HCT116 (cell line): Measurements from ENCODE around the gene HEY2. TPM values are rescaled to one million over a fixed set of nuclear protein-coding genes. Genes with fewer than 3 reads are reported as not detected.

ENCODE experiments used
- ATAC-seq: fragments of 200-7000 bp; cut with Tn5 transposase; 2 replicates; pipeline ENCODE4 v1.9.1; 2020; ENCODE audit warnings: mild to moderate bottlenecking, moderate library complexity
- BruUV-seq: library from RNA; stranded (reverse); fragments of 400-500 nt; replicated peaks from 2 replicates; lab custom pipeline; 2021; lab: Mats Ljungman, UMichigan
- CTCF ChIA-PET: fragments of 300-600 bp; sonication (Branson Sonifier 250); formaldehyde crosslinking; loops from one replicate; lab custom pipeline; 2021; ENCODE audit warnings: antibody characterized with exemption; lab: Charles Lee
- POLR2A ChIA-PET: fragments of 300-600, 350-600 bp; sonication (Branson Sonifier 250); formaldehyde crosslinking; loops from one replicate; lab custom pipeline; 2021; ENCODE audit warnings: antibody characterized with exemption; lab: Charles Lee
- RAD21 ChIA-PET, 2 experiments: fragments of 300-600 bp; sonication (Branson Sonifier 250); formaldehyde crosslinking; loops; one replicate each; lab custom pipeline; 2023; ENCODE audit warnings: low total read pairs in 2 of 2; ENCODE audit not compliant: uncharacterized antibody in 2 of 2, unreplicated experiment in 2 of 2, low non-redundant PET in 1 of 2; lab: Charles Lee
- DNase-seq: peaks from one replicate; pipeline ENCODE4 v3.0.0-alpha.2; 2010; ENCODE audit warnings: low read depth, low spot score
- H2AFZ ChIP-seq: fragments of 200-600 bp; shearing (Covaris generic), sonication (generic); 2 replicates; pipeline ENCODE4 v1.6.1; 2017; ENCODE audit warnings: low read depth, mixed run types, mixed read lengths, antibody characterized with exemption, low read length; ENCODE audit not compliant: poor library complexity, severe bottlenecking
- H3K27ac ChIP-seq: 2 replicates; pipeline ENCODE4 v1.5.1; 2012; ENCODE audit warnings: low read depth, low read length
- H3K27me3 ChIP-seq: fragments of 200-600 bp; sonication (generic); 2 replicates; pipeline ENCODE4 v1.6.1; 2016; ENCODE audit warnings: mixed run types, low read length, mixed read lengths; ENCODE audit not compliant: insufficient read depth
- H3K36me3 ChIP-seq, 2 experiments: fragments of 200-500 bp in 1 of 2; fragments of 200-600 bp in 1 of 2; sonication (Bioruptor generic) in 1 of 2; sonication (generic) in 1 of 2; 2 replicates each; pipeline versions ENCODE4 v1.5.1 to v1.6.1; 2014 to 2016; ENCODE audit warnings: low read length in 2 of 2, inconsistent platforms in 1 of 2, mixed read lengths in 1 of 2, mixed run types in 1 of 2; ENCODE audit not compliant: insufficient read depth in 2 of 2, control insufficient read depth in 1 of 2
- H3K4me1 ChIP-seq, 2 experiments: fragments of 200-600 bp in 1 of 2; sonication (generic) in 1 of 2; 2 replicates each; pipeline versions ENCODE4 v1.5.1 to v1.6.1; 2012 to 2017; ENCODE audit warnings: low read length in 2 of 2, inconsistent platforms in 1 of 2, mild to moderate bottlenecking in 1 of 2, mixed read lengths in 1 of 2, mixed run types in 1 of 2, moderate library complexity in 1 of 2; ENCODE audit not compliant: insufficient read depth in 2 of 2, control insufficient read depth in 1 of 2
- H3K4me2 ChIP-seq: fragments of 200-600 bp; sonication (generic); 2 replicates; pipeline ENCODE4 v1.6.1; 2017; ENCODE audit warnings: mixed run types, low read length, mixed read lengths
- H3K4me3 ChIP-seq, 2 experiments: fragments of 200-600 bp in 1 of 2; sonication (generic) in 1 of 2; replicated peaks in 1 of 2; 2 replicates each; pipeline ENCODE4 v1.5.1; 2011 to 2016; ENCODE audit warnings: low read length in 2 of 2, control low read depth in 1 of 2, low read depth in 1 of 2, mild to moderate bottlenecking in 1 of 2, mixed read lengths in 1 of 2, mixed run types in 1 of 2
- H3K79me2 ChIP-seq: fragments of 200-600 bp; sonication (generic); 2 replicates; pipeline ENCODE4 v1.6.1; 2017; ENCODE audit warnings: mild to moderate bottlenecking, mixed run types, low read length, moderate library complexity, mixed read lengths; ENCODE audit not compliant: insufficient read depth
- H3K9ac ChIP-seq: fragments of 200-600 bp; sonication (generic); 2 replicates; pipeline ENCODE4 v1.6.1; 2016; ENCODE audit warnings: low read length, mixed read lengths
- H3K9me2 ChIP-seq: fragments of 200-600 bp; sonication (generic), shearing (Covaris generic); 2 replicates; pipeline ENCODE4 v1.6.1; 2017; ENCODE audit warnings: mixed run types, mild to moderate bottlenecking, moderate library complexity; ENCODE audit not compliant: insufficient read depth
- H3K9me3 ChIP-seq, 2 experiments: fragments of 200-500 bp in 1 of 2; fragments of 200-600 bp in 1 of 2; sonication (Bioruptor generic) in 1 of 2; sonication (generic) in 1 of 2; 2 replicates each; pipeline ENCODE4 v1.6.1; 2014 to 2017; ENCODE audit warnings: low read length in 2 of 2, mixed read lengths in 2 of 2, inconsistent platforms in 1 of 2, low read depth in 1 of 2, mild to moderate bottlenecking in 1 of 2, mixed run types in 1 of 2, moderate library complexity in 1 of 2; ENCODE audit not compliant: control insufficient read depth in 1 of 2, insufficient read depth in 1 of 2
- H4K20me1 ChIP-seq: fragments of 200-600 bp; sonication (generic), shearing (Covaris generic); 2 replicates; pipeline ENCODE4 v1.6.1; 2017; ENCODE audit warnings: mixed run types, mild to moderate bottlenecking, moderate library complexity; ENCODE audit not compliant: insufficient read depth
- CBX3 ChIP-seq: IDR thresholded peaks from 2 replicates; pipeline ENCODE4 v1.6.1; 2012; ENCODE audit warnings: low read depth
- CEBPB ChIP-seq: IDR thresholded peaks from 2 replicates; pipeline ENCODE4 v1.6.1; 2012; ENCODE audit warnings: low read depth
- EGR1 ChIP-seq: IDR thresholded peaks from 2 replicates; pipeline ENCODE4 v1.6.1; 2012; ENCODE audit warnings: low read depth
- ELF1 ChIP-seq: IDR thresholded peaks from 2 replicates; pipeline ENCODE4 v1.6.1; 2012; ENCODE audit warnings: low read depth, borderline replicate concordance
- EZH2 ChIP-seq: fragments of 200-600 bp; sonication (generic); IDR thresholded peaks from 2 replicates; pipeline ENCODE4 v1.6.1; 2017; ENCODE audit warnings: antibody characterized with exemption, mixed run types
- EZH2phosphoT487 ChIP-seq: fragments of 200-600 bp; IDR thresholded peaks from 2 replicates; pipeline ENCODE4 v1.6.1; 2018; ENCODE audit warnings: antibody characterized with exemption, borderline replicate concordance
- FOSL1 ChIP-seq: IDR thresholded peaks from 2 replicates; pipeline ENCODE4 v1.6.1; 2012; ENCODE audit warnings: low read depth
- JUND ChIP-seq: IDR thresholded peaks from 2 replicates; pipeline ENCODE4 v1.6.1; 2012
- POLR2A ChIP-seq: IDR thresholded peaks from 2 replicates; pipeline ENCODE4 v1.7.0; 2011; ENCODE audit warnings: borderline replicate concordance; ENCODE audit not compliant: insufficient read depth, insufficient read length; ENCODE audit errors: extremely low read depth
- POLR2AphosphoS5 ChIP-seq: IDR thresholded peaks from 2 replicates; pipeline ENCODE4 v1.6.1; 2011; ENCODE audit warnings: mild to moderate bottlenecking, low read depth, low read length, moderate library complexity
- RAD21 ChIP-seq: IDR thresholded peaks from 2 replicates; pipeline ENCODE4 v1.6.1; 2012; ENCODE audit warnings: low read depth, mild to moderate bottlenecking
- SIN3A ChIP-seq: IDR thresholded peaks from 2 replicates; pipeline ENCODE4 v1.6.1; 2012; ENCODE audit warnings: low read depth
- SP1 ChIP-seq: IDR thresholded peaks from 2 replicates; pipeline ENCODE4 v1.6.1; 2012; ENCODE audit warnings: low read depth
- SRF ChIP-seq: IDR thresholded peaks from 2 replicates; pipeline ENCODE4 v1.6.1; 2012; ENCODE audit warnings: low read depth
- TCF7L2 ChIP-seq: IDR thresholded peaks from 2 replicates; pipeline ENCODE4 v1.7.0; 2011; ENCODE audit warnings: borderline replicate concordance, inconsistent platforms; ENCODE audit not compliant: insufficient read depth, insufficient read length; ENCODE audit errors: extremely low read depth
- ZFX ChIP-seq: fragments of 450-650 bp; IDR thresholded peaks from 2 replicates; pipeline ENCODE4 v1.6.1; 2017
- ZNF274 ChIP-seq: fragments of 200-500 bp; sonication (Bioruptor generic); IDR thresholded peaks from 2 replicates; pipeline ENCODE4 v1.6.1; 2014; ENCODE audit warnings: mild to moderate bottlenecking, low read depth, low read length, inconsistent platforms
- intact Hi-C: fragments of 100-400 bp; cut with micrococcal nuclease; formaldehyde crosslinking; loops from 2 replicates; pipeline ENCODE4 v1.10.0; 2022
- total RNA-seq: library from RNA; stranded (reverse); gene quantifications from one replicate; pipeline ENCODE4 v1.2.1, GENCODE V29; 2021; ENCODE audit not compliant: unreplicated experiment
- TF ChIP-seq, protein P1 (sequence below): IDR thresholded peaks from 2 replicates; pipeline ENCODE4 v1.6.1; 2011; ENCODE audit warnings: mild to moderate bottlenecking, low read length, moderate library complexity; ENCODE audit not compliant: insufficient replicate concordance; ENCODE audit errors: extremely low read depth
- TF ChIP-seq, protein P2 (sequence below): IDR thresholded peaks from 2 replicates; pipeline ENCODE4 v1.6.1; 2012; ENCODE audit warnings: low read depth
- TF ChIP-seq, protein P3 (sequence below), 3 experiments: fragments of 200-600 bp in 1 of 3; sonication (generic) in 1 of 3; IDR thresholded peaks in 2 of 3; conservative IDR thresholded peaks in 1 of 3; 2 replicates each; pipeline ENCODE4 v1.5.1; 2012 to 2017; ENCODE audit warnings: low read depth in 2 of 3, low read length in 2 of 3, antibody characterized with exemption in 1 of 3, borderline replicate concordance in 1 of 3, control low read depth in 1 of 3, mild to moderate bottlenecking in 1 of 3, mixed read lengths in 1 of 3, mixed run types in 1 of 3, moderate library complexity in 1 of 3; ENCODE audit not compliant: insufficient read depth in 1 of 3

HEY2 gene
- total RNA-seq, 1 experiment from 2014 or later, result not detected

DNA sequence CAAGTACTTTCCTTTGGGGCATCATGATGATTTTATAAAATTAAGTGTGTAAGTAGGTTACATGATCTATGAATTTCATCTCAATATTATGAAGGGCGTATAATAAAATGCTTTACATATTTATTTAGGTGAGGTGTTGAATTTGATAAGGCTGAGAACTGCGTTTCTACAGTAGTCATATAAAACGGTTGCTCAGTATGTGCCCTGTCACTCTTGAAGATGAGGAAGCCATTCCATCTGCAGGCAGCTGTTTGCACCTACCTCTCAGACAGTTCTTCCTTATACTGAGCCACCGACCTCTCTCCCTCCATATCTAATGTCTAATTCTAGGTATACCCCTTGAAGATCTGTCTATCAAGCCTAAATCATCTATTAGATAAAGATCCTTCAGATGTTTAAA, 57.4 kb downstream of the HEY2 start:
- BruUV-seq, result no TSS peak
- CTCF ChIA-PET, result no interaction called here
- no peak overlapping the region for H3K9ac ChIP-seq
- TF ChIP-seq FOSL1 (no peak), POLR2AphosphoS5 (no peak), EZH2phosphoT487 (no peak), ZFX (no peak), ZNF274 (no peak), CBX3 (no peak), JUND (no peak), CEBPB (no peak), POLR2A (no peak), ELF1 (no peak), EGR1 (no peak), TCF7L2 (no peak), RAD21 (no peak), SP1 (no peak), SIN3A (no peak), EZH2 (no peak), SRF (no peak)
- TF ChIP-seq, protein P1, sequence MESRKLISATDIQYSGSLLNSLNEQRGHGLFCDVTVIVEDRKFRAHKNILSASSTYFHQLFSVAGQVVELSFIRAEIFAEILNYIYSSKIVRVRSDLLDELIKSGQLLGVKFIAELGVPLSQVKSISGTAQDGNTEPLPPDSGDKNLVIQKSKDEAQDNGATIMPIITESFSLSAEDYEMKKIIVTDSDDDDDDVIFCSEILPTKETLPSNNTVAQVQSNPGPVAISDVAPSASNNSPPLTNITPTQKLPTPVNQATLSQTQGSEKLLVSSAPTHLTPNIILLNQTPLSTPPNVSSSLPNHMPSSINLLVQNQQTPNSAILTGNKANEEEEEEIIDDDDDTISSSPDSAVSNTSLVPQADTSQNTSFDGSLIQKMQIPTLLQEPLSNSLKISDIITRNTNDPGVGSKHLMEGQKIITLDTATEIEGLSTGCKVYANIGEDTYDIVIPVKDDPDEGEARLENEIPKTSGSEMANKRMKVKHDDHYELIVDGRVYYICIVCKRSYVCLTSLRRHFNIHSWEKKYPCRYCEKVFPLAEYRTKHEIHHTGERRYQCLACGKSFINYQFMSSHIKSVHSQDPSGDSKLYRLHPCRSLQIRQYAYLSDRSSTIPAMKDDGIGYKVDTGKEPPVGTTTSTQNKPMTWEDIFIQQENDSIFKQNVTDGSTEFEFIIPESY, result no peak
- TF ChIP-seq, protein P2, sequence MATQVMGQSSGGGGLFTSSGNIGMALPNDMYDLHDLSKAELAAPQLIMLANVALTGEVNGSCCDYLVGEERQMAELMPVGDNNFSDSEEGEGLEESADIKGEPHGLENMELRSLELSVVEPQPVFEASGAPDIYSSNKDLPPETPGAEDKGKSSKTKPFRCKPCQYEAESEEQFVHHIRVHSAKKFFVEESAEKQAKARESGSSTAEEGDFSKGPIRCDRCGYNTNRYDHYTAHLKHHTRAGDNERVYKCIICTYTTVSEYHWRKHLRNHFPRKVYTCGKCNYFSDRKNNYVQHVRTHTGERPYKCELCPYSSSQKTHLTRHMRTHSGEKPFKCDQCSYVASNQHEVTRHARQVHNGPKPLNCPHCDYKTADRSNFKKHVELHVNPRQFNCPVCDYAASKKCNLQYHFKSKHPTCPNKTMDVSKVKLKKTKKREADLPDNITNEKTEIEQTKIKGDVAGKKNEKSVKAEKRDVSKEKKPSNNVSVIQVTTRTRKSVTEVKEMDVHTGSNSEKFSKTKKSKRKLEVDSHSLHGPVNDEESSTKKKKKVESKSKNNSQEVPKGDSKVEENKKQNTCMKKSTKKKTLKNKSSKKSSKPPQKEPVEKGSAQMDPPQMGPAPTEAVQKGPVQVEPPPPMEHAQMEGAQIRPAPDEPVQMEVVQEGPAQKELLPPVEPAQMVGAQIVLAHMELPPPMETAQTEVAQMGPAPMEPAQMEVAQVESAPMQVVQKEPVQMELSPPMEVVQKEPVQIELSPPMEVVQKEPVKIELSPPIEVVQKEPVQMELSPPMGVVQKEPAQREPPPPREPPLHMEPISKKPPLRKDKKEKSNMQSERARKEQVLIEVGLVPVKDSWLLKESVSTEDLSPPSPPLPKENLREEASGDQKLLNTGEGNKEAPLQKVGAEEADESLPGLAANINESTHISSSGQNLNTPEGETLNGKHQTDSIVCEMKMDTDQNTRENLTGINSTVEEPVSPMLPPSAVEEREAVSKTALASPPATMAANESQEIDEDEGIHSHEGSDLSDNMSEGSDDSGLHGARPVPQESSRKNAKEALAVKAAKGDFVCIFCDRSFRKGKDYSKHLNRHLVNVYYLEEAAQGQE, result no peak
- TF ChIP-seq, protein P3, sequence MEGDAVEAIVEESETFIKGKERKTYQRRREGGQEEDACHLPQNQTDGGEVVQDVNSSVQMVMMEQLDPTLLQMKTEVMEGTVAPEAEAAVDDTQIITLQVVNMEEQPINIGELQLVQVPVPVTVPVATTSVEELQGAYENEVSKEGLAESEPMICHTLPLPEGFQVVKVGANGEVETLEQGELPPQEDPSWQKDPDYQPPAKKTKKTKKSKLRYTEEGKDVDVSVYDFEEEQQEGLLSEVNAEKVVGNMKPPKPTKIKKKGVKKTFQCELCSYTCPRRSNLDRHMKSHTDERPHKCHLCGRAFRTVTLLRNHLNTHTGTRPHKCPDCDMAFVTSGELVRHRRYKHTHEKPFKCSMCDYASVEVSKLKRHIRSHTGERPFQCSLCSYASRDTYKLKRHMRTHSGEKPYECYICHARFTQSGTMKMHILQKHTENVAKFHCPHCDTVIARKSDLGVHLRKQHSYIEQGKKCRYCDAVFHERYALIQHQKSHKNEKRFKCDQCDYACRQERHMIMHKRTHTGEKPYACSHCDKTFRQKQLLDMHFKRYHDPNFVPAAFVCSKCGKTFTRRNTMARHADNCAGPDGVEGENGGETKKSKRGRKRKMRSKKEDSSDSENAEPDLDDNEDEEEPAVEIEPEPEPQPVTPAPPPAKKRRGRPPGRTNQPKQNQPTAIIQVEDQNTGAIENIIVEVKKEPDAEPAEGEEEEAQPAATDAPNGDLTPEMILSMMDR (IDR thresholded peaks at IDR 0.05 in 2 of 3, conservative IDR thresholded peaks at IDR 0.05 in 1 of 3; ENCODE audit: borderline replicate concordance in 1 of 3, insufficient read depth in 1 of 3, low read depth in 2 of 3, low read length in 2 of 3), result no peak
- TF ChIP-seq, all 23 proteins: peak for 0
- Histone ChIP-seq H3K4me2 (no peak overlapping the region), H3K27ac (no peak overlapping the region), H2AFZ (no peak overlapping the region), H3K27me3 (no peaks in the 10 kb centered on the region), H3K36me3 (no peaks in the 10 kb centered on the region), H3K9me2 (no peaks in the 10 kb centered on the region), H4K20me1 (no peaks in the 10 kb centered on the region), H3K4me1 (no peaks in the 10 kb centered on the region), H3K79me2 (no peaks in the 10 kb centered on the region), H3K9me3 (no peaks in the 10 kb centered on the region), H3K4me3 (no peak overlapping the region)
- ATAC-seq (no peak), DNase-seq (no peak)
- ChIA-PET POLR2A (no interaction called here), RAD21 (no interaction called here)
- intact Hi-C loops, result no loop called here
